OCI-LY1 (cell line): Measurements from ENCODE around the gene UMAD1.

Source experiments
- CTCF ChIP-seq: fragments of 200-600 bp; sonication (generic), shearing (Covaris generic); IDR thresholded peaks from 2 replicates; pipeline ENCODE4 v1.5.1; 2017; ENCODE audit warnings: mild to moderate bottlenecking, antibody characterized with exemption, low read length, moderate library complexity, mixed read lengths
- EZH2 ChIP-seq: fragments of 200-600 bp; sonication (generic), shearing (Covaris generic); IDR thresholded peaks from 2 replicates; pipeline ENCODE4 v1.8.0; 2017; ENCODE audit warnings: borderline replicate concordance, mixed run types, mild to moderate bottlenecking, antibody characterized with exemption, low read length, moderate library complexity, mixed read lengths

- TF ChIP-seq CTCF (no peak), EZH2 (no peak)
These were observed 216.6 kb downstream of the UMAD1 start for GRCh38 chr7:7857143-7857583.
